GM19240 (cell line): ENCODE data around the gene PHEX.

Source experiments
- DNase-seq: peaks from one replicate; pipeline ENCODE4 v3.0.0; 2011; ENCODE audit warnings: low spot score; ENCODE audit not compliant: insufficient read length

Gene PHEX

GRCh38 chrX:22105231-22105630 lies 73.1 kb downstream of the PHEX start:
- DNase-seq: no peak

GRCh38 chrX:22105971-22106370 lies 73.8 kb downstream of the PHEX start:
- no peak for DNase-seq

GRCh38 chrX:22109442-22109841 lies 77.3 kb downstream of the PHEX start:
- no peak for DNase-seq

- DNase-seq: no peak
Measured at GRCh38 chrX:22110729-22111494, 78.8 kb downstream of the PHEX start.

GRCh38 chrX:22116605-22117546 lies 84.8 kb downstream of the PHEX start:
- DNase-seq: no peak

GRCh38 chrX:22117633-22118032 lies 85.5 kb downstream of the PHEX start:
- DNase-seq: no peak

GRCh38 chrX:22118161-22118830 lies 86.2 kb downstream of the PHEX start:
- no peak for DNase-seq

- no peak for DNase-seq
Measured at GRCh38 chrX:22121161-22121560, 89.0 kb downstream of the PHEX start.

- DNase-seq: no peak
Measured at GRCh38 chrX:22122510-22122909, 90.4 kb downstream of the PHEX start.

- DNase-seq: no peak
Measured at GRCh38 chrX:22124098-22124497, 92.0 kb downstream of the PHEX start.

GRCh38 chrX:22125481-22125880 lies 93.4 kb downstream of the PHEX start:
- DNase-seq: no peak

- no peak for DNase-seq
Measured at GRCh38 chrX:22126327-22126726, 94.2 kb downstream of the PHEX start.

GRCh38 chrX:22128961-22129360 lies 96.8 kb downstream of the PHEX start:
- DNase-seq: no peak

- no peak for DNase-seq
Measured at GRCh38 chrX:22134681-22135080, 102.6 kb downstream of the PHEX start.

- DNase-seq: no peak
Measured at GRCh38 chrX:22135171-22135711, 103.1 kb downstream of the PHEX start.

- peak; percentile 11 for DNase-seq
Measured at GRCh38 chrX:22135994-22136684, 104.0 kb downstream of the PHEX start.

- no peak for DNase-seq
Measured at GRCh38 chrX:22136711-22137110, 104.6 kb downstream of the PHEX start.

GRCh38 chrX:22139822-22140221 lies 107.7 kb downstream of the PHEX start:
- DNase-seq: no peak

GRCh38 chrX:22141047-22141730 lies 109.1 kb downstream of the PHEX start:
- no peak for DNase-seq

- no peak for DNase-seq
Measured at GRCh38 chrX:22147214-22147613, 115.1 kb downstream of the PHEX start.
